Left ventricle myocardium inferior (tissue), 1 donor: ENCODE measurements around the gene PHF12. TPM values are rescaled to one million over a fixed set of nuclear protein-coding genes. Genes with fewer than 3 reads are reported as not detected.
A peak's percentile ranks its signal among the peaks of the same experiment; 100 is the strongest.

Source experiments
- DNase-seq: peaks from one replicate; pipeline ENCODE4 v3.0.0-alpha.2; 2020
- H3K27ac ChIP-seq: fragments of 200-600 bp; replicated peaks from 2 replicates; pipeline ENCODE4 v1.8.0; 2021
- H3K27me3 ChIP-seq: fragments of 200-600 bp; 2 replicates; pipeline ENCODE4 v1.8.0; 2021; ENCODE audit warnings: low read depth
- H3K36me3 ChIP-seq: fragments of 200-600 bp; 2 replicates; pipeline ENCODE4 v1.8.0; 2021
- H3K4me1 ChIP-seq: fragments of 200-600 bp; 2 replicates; pipeline ENCODE4 v1.8.0; 2021
- H3K4me3 ChIP-seq: fragments of 200-600 bp; 2 replicates; pipeline ENCODE4 v1.8.0; 2021; ENCODE audit warnings: mild to moderate bottlenecking, moderate library complexity
- H3K9me3 ChIP-seq: fragments of 200-600 bp; replicated peaks from 2 replicates; pipeline ENCODE4 v1.8.0; 2021
- intact Hi-C: fragments of 100-400 bp; cut with micrococcal nuclease; formaldehyde crosslinking; loops from one replicate; pipeline ENCODE4 v1.11.0; 2022
- total RNA-seq: library from RNA; stranded (reverse); fragmentation: NEBNext Ultra II Directional; extraction: Animal tissue kit (Norgen Biotek cat#: 25700); gene quantifications from one replicate; pipeline ENCODE4 v1.2.1, GENCODE V29; 2021
- TF ChIP-seq, protein P1 (sequence below): fragments of 200-600 bp; IDR thresholded peaks from 2 replicates; pipeline ENCODE4 v1.8.0; 2021; ENCODE audit warnings: antibody characterized with exemption, mild to moderate bottlenecking, borderline replicate concordance
- donor health status: DM: no; HTN: yes; CAD: no; lungs with severe emphysema.

PHF12 gene
- total RNA-seq, 1 donor from 2014 or later: 17.2 TPM

- TF ChIP-seq, protein P1, sequence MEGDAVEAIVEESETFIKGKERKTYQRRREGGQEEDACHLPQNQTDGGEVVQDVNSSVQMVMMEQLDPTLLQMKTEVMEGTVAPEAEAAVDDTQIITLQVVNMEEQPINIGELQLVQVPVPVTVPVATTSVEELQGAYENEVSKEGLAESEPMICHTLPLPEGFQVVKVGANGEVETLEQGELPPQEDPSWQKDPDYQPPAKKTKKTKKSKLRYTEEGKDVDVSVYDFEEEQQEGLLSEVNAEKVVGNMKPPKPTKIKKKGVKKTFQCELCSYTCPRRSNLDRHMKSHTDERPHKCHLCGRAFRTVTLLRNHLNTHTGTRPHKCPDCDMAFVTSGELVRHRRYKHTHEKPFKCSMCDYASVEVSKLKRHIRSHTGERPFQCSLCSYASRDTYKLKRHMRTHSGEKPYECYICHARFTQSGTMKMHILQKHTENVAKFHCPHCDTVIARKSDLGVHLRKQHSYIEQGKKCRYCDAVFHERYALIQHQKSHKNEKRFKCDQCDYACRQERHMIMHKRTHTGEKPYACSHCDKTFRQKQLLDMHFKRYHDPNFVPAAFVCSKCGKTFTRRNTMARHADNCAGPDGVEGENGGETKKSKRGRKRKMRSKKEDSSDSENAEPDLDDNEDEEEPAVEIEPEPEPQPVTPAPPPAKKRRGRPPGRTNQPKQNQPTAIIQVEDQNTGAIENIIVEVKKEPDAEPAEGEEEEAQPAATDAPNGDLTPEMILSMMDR: no peak
- H3K27ac ChIP-seq: peak overlapping the region; percentile 57
- H3K4me1 ChIP-seq: peaks cover 32% of the 10 kb centered on the region
- H3K36me3 ChIP-seq: no peaks in the 10 kb centered on the region
- H3K27me3 ChIP-seq: peaks cover 10% of the 10 kb centered on the region
- DNase-seq: no peak
- H3K9me3 ChIP-seq: no peaks in the 10 kb centered on the region
- no peak overlapping the region for H3K4me3 ChIP-seq
- intact Hi-C loops: no loop called here
Measured at GRCh38 chr17:28982131-28982793, 30.9 kb upstream of the PHF12 start.

GRCh38 chr17:28978356-28978964 is 27.1 kb upstream of the PHF12 start:
- no peak overlapping the region for H3K27ac ChIP-seq
- intact Hi-C loops: no loop called here
- no peaks in the 10 kb centered on the region for H3K27me3 ChIP-seq
- no peak overlapping the region for H3K4me3 ChIP-seq
- DNase-seq: no peak
- H3K36me3 ChIP-seq: no peaks in the 10 kb centered on the region
- peaks cover 43% of the 10 kb centered on the region for H3K4me1 ChIP-seq
- TF ChIP-seq, protein P1: no peak
- no peaks in the 10 kb centered on the region for H3K9me3 ChIP-seq

DNA sequence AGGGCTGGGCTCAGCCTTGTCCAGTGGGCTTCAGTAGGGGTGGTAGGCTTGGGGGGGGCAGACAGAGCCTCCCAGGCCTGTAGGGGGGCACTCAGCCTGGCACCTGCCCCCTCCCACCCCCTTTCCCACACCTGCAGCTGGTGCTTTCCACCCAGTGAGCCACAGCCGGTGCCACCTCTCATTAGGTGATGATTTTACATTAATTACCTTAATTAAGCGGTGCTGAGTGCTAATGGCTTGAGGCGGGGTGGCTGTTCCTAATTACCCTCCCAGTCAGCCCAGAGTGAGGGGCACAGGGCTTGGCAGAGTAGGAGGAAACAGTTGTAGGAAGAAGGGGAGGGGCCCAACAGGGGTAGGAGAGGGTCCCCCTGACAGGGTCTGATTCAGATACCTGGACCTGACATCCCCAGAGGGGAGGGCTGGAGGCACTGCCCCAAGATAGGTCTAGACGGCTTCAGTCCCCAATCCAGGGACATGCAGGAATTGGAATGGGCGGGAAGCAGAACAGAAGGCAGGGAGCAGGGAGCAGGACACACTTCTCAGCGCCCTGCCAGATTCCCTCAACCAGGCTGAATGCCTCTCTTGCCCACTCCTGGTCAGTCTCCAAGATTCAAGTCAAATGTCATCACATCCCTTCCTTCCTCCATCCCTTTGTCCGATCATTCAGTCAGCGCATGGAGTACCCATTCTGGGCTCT is 26.5 kb upstream of the PHF12 start:
- Histone ChIP-seq H3K9me3 (no peaks in the 10 kb centered on the region), H3K36me3 (no peaks in the 10 kb centered on the region), H3K4me3 (no peak overlapping the region), H3K27ac (no peak overlapping the region), H3K4me1 (peaks cover 43% of the 10 kb centered on the region), H3K27me3 (no peaks in the 10 kb centered on the region)
- no peak for DNase-seq
- intact Hi-C loops: no loop called here
- TF ChIP-seq, protein P1: no peak

GRCh38 chr17:28975646-28976045 is 24.3 kb upstream of the PHF12 start:
- DNase-seq: no peak
- H3K27ac ChIP-seq: peak overlapping the region; percentile 90
- no peak overlapping the region for H3K4me3 ChIP-seq
- no peaks in the 10 kb centered on the region for H3K36me3 ChIP-seq
- no peaks in the 10 kb centered on the region for H3K27me3 ChIP-seq
- H3K9me3 ChIP-seq: no peaks in the 10 kb centered on the region
- TF ChIP-seq, protein P1: no peak
- intact Hi-C loops: no loop called here
- peaks cover 51% of the 10 kb centered on the region for H3K4me1 ChIP-seq

GRCh38 chr17:28975031-28975430 is 23.7 kb upstream of the PHF12 start:
- DNase-seq: no peak

More at GRCh38 chr17:28975031-28975430, 23.7 kb upstream of the PHF12 start:
- no peaks in the 10 kb centered on the region for H3K27me3 ChIP-seq
- TF ChIP-seq, protein P1: no peak
- H3K4me3 ChIP-seq: no peak overlapping the region
- intact Hi-C loops: no loop called here
- H3K4me1 ChIP-seq: peaks cover 58% of the 10 kb centered on the region
- no peaks in the 10 kb centered on the region for H3K36me3 ChIP-seq
- H3K27ac ChIP-seq: peak overlapping the region; percentile 90
- H3K9me3 ChIP-seq: no peaks in the 10 kb centered on the region
